Right kidney (tissue), 1 donor: ENCODE measurements around the gene CTPS2.

Experiments used
- DNase-seq: peaks from one replicate; pipeline ENCODE4 v3.0.0-alpha.2; 2016

CTPS2 gene

GRCh38 chrX:16552546-16552945 lies 159.9 kb downstream of the CTPS2 start:
- DNase-seq, result no peak

GRCh38 chrX:16547644-16548043 lies 164.8 kb downstream of the CTPS2 start:
- no peak for DNase-seq

- DNase-seq, result no peak
Observed at GRCh38 chrX:16544969-16545368, 167.5 kb downstream of the CTPS2 start.
